GM19025 (cell line): Measurements from ENCODE around the gene RBM5.

Source experiments
- ATAC-seq: cut with Tn5 transposase; IDR thresholded peaks from one replicate; pipeline ENCODE4 v1.9.1; 2021; ENCODE audit warnings: mild to moderate bottlenecking, low read depth, moderate library complexity; ENCODE audit not compliant: unreplicated experiment

The RBM5 gene

DNA sequence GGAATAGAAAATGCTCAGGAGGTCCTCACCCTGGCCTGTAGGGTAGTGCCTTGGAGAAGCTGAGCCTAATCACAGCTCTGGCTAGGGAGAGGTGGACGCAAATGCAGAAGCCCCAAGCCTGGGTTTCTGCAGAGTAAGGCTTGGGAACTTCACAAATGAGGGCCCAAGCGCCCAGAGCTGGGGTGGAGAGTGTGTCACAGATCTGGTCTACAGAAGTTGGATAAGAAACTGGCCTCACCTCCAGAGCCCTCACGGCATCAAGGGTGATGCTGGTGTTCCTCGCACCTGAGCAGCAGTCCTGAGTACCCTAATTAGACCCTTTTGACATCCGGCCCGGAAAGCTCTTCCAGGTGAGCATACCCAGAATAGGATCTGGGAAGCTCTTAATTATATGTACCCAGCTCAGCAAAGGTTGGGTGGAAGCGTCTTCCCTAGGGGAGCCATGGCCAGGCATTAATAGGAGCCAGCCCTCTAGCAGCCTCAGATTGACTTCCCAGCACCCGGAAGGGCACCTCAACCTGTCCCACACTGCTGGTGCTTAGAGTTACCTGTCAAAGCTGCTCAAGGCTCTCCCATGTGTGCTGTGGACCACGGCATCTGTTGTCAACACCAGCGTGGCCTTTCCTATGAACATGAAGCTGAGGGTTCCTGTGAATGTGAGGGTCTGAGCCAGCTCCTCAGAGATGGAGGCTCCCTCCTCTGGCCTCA, 31.8 kb downstream of the RBM5 start:
- no peak for ATAC-seq

DNA sequence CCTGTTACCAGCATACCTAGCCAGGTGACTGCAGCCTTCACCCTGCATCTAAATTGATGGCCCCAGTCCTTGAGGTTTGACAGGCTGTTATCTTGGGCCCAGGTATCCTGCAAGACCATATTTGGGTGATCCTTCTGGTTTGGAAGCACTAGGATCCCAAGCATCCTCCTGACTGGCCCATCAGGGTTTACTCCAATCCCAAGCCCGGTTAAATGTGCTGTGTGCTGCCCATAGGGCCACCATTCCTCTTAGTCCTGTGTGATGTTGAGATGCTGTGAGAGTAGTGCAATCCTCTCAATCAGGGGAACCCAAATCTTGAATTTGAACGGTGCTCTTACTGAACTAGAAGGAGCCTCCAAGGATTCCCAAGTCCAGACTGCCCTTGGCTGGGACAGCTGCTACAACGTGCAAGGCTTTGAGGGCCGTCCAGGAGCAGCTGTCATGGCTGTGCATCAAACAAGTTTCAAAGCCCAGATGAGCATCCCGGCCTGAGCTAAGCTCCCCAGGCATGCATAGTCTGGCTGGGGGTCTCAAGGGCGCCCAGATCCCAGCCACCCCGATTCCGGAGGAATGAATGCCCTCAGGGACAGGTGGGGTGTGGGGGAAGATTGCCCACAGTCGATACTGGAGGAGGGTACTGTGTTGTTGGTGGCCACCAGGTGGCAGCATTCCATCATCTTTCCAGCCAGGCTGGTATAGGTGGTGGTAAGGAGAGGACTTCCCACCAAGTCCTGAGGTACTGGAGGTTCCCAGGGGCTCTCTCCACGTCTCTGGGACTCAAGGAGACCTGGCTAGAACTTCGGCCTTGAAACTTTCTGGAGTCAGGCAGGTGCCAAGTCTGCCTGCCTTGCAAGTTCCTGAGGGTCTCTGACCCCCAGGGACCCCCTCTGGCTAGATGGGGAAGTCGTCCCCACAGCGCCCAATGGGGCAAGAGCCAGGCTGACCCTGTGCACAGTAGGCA, 32.6 kb downstream of the RBM5 start:
- no peak for ATAC-seq

DNA sequence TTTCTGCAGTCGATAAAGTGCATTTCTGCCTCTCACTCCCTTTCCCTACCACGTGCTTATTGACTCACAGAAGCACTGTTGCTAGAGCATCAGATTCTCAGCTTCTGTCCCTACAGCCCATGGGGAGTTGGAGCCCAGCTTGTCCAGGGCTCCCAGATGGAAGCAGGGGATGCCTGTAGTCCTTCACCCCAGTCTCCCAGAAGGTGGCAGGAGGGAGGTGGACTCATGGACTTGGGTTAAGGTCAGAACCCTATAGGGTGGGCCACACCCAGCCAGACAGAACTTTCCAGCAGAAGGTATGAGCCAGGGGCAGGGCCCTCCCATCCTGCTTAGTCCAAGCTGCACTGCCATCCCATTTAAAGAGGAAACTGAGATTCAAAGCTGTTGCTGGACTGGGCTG, 33.4 kb downstream of the RBM5 start:
- ATAC-seq: no peak

DNA sequence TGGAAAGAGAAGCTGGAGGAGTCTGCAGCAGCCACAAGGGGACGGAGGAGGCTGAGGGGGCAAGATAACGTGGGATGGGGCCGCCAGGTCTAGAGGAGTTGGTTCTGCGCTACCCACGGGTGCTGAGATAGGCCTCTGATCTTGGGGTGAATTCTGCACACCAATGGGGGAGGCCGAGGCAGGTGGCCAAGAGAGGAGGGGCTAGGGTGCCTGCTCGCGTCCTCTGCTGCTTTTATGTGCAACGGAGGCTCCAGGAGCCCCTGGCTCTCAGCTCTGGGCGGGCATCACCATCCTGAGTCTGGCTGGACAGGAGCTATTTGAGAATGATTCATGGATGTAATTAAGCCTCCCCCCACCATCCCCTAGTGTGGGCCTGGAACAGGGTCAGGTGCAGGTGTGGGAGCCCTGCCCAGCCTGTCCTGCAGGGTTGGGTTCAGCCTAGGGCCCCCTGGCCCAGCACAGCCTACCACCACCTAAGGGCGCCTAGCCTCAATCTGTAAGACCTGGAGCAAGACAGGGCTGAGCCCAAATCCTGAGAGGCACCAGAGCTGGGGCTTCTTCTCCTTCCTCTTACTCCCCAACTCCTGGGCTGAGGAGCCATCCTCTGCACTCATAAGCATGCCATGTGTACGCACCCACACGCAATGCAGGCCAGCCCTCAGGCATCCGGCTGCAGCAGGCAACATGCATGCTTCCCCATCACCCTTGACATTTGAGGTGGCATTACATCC, 34.1 kb downstream of the RBM5 start:
- no peak for ATAC-seq

DNA sequence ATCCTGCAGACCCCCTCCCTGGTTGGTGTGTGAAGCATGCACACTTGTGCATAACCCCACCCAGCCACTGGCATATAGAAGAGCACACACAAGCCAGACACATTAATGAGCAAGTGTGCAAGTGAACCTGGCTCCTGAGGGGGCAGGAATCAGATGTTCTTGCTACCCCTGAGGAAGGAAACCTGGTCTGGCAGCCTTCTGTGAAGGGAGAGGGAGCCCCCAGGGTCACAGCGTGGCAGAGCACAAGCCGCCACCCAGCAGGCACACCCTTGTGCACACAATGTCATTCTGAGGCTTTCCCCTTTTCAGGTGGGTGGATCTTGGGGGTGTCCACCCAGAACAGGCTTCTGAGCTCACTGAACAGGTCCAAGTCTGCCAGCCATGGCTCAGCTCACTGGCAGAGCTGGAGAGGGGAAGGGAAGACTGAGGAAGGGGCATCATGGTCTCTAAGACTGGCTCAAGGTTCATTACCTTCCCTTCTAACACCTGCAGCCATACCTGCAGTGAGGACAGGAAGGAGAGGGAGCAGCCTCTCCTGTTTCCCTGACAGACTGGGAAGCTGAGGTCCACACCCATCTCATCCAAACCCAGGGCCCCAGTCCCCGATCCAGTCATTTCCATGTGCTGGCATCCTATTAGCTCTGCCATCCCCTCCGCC, 34.8 kb downstream of the RBM5 start:
- no peak for ATAC-seq

DNA sequence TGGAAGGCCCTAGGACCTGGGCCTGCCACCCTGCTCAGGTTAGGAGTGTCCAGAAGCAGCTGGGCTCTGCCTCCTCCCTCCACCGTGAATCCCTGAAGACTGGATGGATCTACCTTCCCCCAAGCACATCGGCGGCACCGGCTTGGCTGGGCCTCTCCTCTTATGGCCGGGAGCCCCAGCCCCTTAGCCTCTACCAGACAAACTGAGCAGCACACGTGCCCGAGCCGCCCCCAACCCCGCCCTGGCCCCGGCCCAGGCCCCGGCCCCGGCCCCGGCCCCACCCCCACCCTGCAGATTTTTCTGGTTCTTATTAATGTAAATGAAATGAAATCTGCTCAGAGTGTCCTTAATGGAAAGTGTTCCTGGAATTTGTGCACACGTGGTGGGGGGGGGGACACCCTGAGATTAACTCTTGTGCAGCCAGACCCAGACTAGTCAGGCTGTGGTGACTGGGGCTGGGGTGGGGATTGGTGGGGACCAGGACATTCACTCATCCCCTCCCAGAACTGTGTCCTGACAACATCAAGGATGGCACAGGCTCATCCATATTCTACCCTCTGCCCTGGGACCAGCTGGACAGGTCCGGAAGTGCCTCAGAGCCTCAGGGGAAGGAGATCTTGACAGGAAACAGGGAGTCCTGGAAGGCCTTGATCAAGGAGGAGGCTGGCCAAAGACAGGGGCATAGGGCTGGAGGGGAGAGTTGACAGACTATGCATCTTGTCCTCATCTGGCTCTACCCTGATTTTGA, 35.5 kb downstream of the RBM5 start:
- ATAC-seq: no peak

DNA sequence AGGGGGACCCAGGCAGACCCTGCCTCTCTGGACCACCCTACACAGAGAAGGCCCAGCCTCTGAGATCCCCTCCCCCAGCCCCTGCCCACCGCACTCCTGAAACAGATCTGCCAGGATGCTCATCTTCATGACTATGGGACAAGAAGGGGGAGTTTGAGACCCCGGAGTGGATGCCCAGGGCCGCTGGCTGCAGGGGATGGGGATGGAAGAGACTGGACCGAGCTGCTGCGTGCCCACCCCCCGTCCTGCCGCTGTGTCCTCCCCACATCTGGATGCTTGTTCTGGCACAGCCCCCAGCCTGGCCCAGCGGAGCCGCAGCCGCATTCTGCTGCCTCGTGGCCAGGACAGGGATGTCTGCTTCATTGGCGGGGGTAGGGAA, 36.1 kb downstream of the RBM5 start:
- no peak for ATAC-seq

DNA sequence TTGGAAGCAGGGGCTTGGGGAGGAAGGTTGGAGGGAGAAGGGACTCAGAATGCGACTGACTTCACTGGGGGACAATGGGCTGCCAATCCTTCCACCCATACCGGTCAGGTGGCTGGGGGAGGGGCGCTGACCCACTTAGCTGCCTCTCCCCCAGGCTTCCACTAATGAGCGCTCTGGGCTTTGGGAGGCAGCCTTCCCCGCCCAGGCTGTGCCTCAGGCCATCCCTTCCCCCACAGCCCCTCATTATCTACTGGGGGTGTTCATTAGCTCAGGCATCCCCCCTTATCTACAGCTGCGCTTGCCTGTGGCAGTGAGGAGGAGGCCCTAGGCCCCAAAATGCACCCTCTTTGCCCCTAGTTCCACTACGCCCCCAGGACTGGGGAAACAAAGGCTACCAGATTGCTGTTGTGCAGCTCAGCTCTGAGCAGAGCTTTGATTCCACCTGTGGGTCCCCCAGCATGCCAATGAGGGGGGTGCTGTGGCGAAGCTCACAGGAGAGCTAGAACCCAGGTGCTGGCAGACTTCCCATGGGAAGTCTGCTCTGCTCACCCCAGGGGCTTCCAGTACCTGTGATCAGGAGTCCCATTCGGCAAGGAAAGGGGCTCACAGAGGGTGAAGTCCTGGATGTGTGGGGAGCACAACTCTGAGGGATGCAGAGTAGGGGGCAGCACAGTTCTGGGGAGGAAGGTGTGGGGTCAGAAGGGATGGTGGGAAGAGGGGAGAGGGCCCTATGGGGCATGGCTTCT, 37.0 kb downstream of the RBM5 start:
- no peak for ATAC-seq

DNA sequence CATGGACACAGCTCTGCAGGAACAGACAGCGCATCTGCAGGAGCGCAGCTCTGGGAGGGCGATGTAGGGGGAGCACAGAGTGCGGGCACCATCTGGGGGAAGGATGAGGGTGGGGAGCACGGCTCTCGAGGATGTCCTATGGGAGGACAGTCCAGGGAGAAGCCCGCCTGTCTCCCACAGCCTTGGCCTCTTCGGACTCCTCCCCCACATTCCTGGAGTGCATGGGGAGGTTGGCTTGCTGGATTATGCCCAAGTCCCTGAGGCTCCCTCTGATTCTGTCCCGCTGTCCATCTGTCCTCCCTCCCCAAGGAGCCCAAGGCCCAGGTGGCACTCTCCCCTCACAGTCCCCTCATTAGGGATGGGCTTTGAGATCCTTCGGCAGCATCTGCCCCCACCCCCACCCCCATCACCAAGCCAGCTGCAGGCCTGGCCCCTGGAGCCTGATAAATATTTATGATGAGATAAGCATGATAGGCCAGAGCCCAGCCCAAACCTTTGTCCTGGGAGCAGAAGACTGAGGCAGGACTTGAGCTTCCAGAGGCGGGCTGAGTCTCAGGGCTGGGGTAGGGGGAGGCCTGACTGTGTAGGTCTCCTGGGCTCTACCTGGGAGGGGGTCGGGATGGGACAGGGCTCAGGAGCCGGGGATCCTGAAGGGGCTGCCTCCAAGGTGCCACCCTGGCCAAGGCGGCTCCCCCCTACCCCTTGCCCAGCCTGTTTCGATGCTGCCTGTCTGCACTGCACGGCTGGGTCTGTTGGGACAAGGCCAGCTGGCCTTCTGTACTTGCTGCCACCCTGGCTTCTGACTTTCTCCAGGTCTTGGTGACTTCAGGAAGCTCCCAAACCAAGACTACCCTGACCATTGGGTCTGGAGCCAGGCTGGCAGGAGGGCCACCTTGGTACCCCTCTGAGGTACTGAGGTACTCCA, 37.8 kb downstream of the RBM5 start:
- ATAC-seq: no peak

DNA sequence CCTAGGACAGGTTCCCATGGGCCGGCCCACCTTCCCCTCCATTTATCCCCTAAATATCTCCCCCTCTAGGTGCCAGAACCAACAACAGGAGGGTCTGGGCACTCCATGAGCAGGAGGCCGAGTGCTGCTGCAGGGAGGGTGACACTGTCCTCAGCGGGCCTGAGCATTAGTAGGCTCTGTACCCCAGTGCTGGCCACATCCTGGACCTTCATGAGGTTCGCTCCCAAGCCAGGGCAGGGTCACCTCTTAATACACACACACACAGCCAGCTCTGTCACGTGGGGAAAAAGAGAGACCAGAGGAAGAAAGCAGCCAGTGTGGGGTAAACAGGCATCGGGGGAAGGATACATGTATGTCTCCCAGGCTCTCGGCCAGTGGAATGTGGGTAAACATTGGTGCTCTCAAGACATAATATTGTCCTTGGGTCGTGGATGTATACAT, 38.6 kb downstream of the RBM5 start:
- ATAC-seq: no peak

DNA sequence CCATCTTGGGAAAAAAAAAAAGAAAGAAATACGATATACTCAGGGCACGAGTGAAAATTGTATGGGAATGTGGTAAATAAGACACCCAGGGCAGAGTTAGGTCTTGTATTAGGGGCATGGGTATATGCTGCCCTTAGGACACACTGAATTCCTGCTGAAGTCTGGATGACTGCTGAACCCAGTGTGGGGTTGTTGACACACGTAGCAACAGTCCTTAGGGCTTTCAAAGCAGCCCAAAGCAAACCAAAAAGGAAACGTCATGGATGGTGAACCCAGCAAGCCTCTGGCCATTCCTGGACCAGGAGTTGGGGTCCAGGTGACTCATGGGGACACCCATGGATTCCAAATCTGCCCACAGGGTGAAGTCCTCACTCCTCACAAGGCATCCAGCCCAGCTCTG, 39.3 kb downstream of the RBM5 start:
- ATAC-seq: no peak

DNA sequence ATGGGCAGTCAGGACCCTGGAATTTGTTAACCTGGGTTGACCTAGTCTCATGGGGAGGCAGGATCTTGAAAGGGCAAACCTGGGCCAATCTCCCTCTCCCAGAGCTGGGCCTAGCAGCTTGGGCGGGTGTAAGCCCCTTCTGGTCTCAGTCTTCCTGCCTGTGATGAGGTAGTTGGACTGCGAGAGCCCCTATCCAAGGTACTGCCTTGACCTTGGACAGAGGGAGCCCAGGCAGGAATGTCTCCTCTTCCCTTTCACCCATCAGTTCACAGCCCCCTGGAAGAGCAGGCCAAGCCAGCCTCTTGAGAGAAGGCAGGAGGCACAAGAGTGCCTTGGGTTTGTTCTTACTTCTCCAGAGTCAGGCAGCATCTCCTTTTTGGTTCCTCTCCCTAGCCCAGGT, 41.7 kb downstream of the RBM5 start:
- no peak for ATAC-seq

DNA sequence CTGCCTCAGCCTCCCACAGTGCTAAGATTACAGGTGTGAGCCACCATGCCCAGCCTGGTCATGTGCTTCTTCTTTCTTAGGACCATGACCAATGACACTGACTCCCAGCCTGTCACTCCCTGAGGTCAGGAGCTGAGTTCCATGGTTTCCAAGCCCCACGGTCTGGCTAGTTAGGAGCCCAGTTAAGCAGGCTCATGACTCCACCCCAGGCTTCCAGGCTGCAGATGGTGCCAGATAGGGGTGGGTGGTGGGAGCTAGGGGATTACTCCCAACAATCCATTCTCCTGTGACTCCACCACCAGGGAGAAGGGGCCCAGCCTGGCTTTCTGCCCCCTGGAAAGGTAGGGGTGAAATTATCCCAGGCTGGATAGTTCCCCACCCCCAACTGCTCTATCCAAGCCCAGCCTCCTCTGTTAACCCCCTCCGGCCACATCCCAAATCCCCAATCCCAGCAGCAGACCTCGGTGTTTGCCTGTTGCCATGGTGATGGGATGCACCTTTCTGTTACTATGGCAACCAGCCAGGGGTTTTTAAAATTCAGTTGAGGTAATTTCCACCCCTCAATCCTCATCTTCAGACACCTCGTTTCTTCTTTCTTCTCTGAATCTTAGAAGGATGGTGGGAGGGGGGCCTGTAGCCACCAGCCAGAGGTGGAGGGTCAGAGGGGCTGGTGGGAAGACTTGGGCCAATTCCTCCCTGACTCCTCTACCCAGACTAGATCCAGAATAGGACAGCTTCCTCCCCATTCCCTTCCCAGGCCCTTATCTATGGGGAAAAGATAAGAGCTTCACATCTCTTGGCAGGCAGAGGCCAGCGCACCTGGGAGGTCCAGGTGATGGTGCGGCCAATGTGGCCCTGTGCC, 43.9 kb downstream of the RBM5 start:
- ATAC-seq: no peak

DNA sequence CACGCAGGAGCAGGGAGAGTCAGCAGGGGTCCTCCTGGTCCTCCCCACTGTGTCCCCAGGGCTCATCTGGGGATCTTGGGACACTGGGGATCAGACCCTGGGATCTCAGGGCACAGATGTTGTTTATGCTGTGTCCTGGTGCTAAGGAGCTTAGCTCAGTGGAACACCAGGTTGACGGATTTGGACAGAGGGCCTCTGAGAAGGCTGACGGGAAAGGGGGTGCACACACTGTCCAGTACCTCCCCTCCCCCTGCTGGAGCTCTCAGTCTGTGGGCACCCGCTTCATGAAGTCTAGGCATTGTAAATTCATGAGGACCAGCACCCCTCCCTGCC, 44.5 kb downstream of the RBM5 start:
- no peak for ATAC-seq

DNA sequence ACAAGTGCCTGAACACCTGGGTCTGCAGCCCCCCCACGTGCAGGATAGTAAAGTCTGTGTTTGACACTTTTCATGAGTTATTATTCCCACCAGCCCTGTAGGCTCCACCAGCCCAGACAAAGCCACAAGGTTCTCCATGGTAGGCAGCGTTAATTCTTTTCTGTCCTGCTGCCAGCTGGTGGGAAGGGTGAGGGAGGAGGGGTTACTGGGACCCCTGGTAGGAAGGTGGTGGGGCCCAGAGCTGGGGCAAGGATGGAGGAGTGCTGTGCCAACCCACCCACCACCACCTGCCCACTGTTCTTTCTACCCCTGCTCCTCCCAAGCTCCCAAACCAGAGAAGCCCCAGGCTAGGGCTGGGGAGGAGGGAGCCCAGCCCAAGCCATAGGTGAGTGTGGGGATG, 45.6 kb downstream of the RBM5 start:
- no peak for ATAC-seq

DNA sequence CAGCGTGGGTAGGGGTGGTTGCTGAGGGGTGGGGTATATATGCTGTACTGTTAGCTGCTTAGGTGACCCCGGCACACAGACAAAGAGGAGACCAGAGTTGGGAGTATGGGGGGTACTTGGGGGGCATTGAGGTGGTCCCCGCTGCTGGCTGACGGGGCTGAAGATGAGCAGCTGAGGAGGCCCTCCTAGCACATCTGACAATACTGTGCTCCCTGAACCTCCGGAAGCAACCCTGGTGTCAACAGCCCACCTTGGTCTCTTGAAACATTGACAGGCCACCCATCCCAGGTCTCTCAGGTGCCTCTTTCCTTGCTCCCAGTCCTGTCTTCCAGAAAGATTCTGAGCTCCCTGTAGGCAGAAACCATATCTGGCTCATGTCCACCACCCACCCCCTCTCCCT, 47.2 kb downstream of the RBM5 start:
- ATAC-seq: no peak

DNA sequence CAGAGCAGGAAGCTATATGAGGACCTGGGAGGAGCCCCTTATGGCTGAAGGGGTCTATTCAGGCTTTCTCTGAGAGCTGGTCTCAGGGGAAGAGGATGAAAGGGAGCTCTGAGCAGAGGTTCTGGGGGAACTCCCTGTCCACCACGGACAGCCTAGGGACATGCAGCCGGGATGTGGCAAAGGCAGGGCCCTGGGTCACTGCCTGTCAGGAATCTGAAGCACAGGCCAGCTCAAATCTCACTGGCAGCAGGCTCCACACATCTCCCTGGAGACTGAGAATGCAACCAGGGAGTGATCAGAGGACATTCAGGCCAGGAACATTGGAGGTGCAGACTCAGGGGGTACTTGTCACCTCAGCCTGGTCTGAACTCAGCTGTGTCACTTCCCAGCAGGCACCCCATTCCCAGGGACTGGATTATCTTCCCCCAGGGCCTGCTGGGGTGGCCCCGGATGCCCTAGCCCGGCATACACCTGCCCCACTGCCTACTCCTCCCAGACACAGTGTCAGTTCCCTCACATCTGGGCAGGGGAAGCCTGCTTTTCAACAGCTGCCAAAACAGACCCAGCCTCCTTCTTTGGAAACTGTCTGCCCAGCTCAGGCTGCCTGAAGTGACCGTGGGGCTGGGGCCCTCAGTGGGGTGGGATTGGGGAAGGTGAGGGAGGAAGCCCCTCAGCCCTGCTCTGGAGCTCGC, 48.1 kb downstream of the RBM5 start:
- ATAC-seq: no peak
